ENCODE data around the gene ILKAP.

Gene ILKAP

GRCh38 chr2:238168196-238169047, 35.1 kb downstream of the ILKAP start:
- no peak for TF ChIP-seq CTCF (IDR thresholded peaks at IDR 0.05; ENCODE audit: low read length, missing control alignments)
- no peak for DNase-seq (ENCODE audit: low read depth)
- H3K4me3 ChIP-seq (replicated peaks; ENCODE audit: low read depth, low read length), result no peak overlapping the region

DNA sequence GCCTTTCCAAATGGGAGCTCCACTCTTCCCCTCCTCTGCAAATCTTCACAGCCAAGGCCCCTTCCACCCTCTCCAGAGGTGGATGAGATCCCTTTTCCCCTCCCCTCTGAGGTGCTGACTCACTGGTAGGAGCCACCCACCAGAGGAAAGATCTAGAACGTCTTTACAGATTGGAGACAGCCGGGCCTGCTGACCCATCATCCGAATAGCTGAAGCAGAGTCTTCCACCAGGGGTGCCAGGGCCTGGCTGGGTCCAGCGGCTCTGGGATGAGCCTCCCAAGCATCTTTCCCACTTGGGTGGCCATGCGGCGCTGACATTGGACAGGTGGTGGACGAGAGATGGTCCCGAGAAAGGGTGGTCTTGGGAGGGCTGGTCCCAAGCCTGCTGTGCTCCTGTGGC, 35.7 kb downstream of the ILKAP start:
- no peak for TF ChIP-seq CTCF (IDR thresholded peaks at IDR 0.05; ENCODE audit: low read length, missing control alignments)
- H3K4me3 ChIP-seq (replicated peaks; ENCODE audit: low read depth, low read length), result no peak overlapping the region
- peak; percentile 31 for DNase-seq (ENCODE audit: low read depth)

- no peak for TF ChIP-seq CTCF (IDR thresholded peaks at IDR 0.05; ENCODE audit: low read length, missing control alignments)
- no peak for DNase-seq (ENCODE audit: low read depth)
- no peak overlapping the region for H3K4me3 ChIP-seq (replicated peaks; ENCODE audit: low read depth, low read length)
Measured at GRCh38 chr2:238167344-238167715, 36.2 kb downstream of the ILKAP start.

GRCh38 chr2:238166391-238167343, 36.8 kb downstream of the ILKAP start:
- TF ChIP-seq CTCF (IDR thresholded peaks at IDR 0.05; ENCODE audit: low read length, missing control alignments), result no peak
- H3K4me3 ChIP-seq (replicated peaks; ENCODE audit: low read depth, low read length), result no peak overlapping the region
- no peak for DNase-seq (ENCODE audit: low read depth)

- no peak for DNase-seq (ENCODE audit: low read depth)
- TF ChIP-seq CTCF (IDR thresholded peaks at IDR 0.05; ENCODE audit: low read length, missing control alignments), result no peak
- no peak overlapping the region for H3K4me3 ChIP-seq (replicated peaks; ENCODE audit: low read depth, low read length)
Measured at GRCh38 chr2:238165288-238165921, 38.1 kb downstream of the ILKAP start.

GRCh38 chr2:238164906-238165287, 38.6 kb downstream of the ILKAP start:
- no peak for TF ChIP-seq CTCF (IDR thresholded peaks at IDR 0.05; ENCODE audit: low read length, missing control alignments)
- DNase-seq (ENCODE audit: low read depth), result no peak

More at GRCh38 chr2:238164906-238165287, 38.6 kb downstream of the ILKAP start:
- H3K4me3 ChIP-seq (replicated peaks; ENCODE audit: low read depth, low read length), result no peak overlapping the region
